ENCODE results near the gene HABP4.

DNA sequence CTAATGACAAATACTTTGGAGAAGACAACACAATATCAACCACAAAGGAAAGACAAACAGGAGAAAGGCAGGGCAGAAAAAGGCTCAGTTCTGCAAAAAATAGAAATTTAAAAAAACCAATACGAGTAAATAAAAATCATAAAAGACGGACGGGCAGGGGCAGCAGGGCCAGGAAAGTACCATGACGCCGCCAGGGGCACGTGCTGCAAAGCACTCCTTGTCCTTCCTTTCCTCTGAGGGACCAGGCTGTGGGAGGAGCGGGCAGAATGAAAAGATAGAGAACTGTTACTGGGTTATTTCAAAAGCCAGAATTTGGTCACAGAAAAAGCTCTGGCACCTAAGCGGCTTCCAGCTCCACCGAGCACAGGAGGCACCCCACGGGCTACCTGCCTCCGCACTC is 53.9 kb downstream of the HABP4 start:
- TF ChIP-seq, protein P1, sequence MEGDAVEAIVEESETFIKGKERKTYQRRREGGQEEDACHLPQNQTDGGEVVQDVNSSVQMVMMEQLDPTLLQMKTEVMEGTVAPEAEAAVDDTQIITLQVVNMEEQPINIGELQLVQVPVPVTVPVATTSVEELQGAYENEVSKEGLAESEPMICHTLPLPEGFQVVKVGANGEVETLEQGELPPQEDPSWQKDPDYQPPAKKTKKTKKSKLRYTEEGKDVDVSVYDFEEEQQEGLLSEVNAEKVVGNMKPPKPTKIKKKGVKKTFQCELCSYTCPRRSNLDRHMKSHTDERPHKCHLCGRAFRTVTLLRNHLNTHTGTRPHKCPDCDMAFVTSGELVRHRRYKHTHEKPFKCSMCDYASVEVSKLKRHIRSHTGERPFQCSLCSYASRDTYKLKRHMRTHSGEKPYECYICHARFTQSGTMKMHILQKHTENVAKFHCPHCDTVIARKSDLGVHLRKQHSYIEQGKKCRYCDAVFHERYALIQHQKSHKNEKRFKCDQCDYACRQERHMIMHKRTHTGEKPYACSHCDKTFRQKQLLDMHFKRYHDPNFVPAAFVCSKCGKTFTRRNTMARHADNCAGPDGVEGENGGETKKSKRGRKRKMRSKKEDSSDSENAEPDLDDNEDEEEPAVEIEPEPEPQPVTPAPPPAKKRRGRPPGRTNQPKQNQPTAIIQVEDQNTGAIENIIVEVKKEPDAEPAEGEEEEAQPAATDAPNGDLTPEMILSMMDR (conservative IDR thresholded peaks at IDR 0.05), result no peak
- TF ChIP-seq ZFX (IDR thresholded peaks at IDR 0.05), result no peak

All from C4-2B (cell line).